HUES6 (cell line): ENCODE measurements around the gene SLC36A3.

Source experiments
- H3K27ac ChIP-seq: 2 replicates; pipeline ENCODE4 v1.7.0; 2013; ENCODE audit warnings: low read depth, mild to moderate bottlenecking, low read length, inconsistent platforms
- H3K27me3 ChIP-seq: 2 replicates; pipeline ENCODE4 v1.6.1; 2013; ENCODE audit warnings: low read length; ENCODE audit not compliant: control insufficient read depth, insufficient read depth
- H3K36me3 ChIP-seq: 2 replicates; pipeline ENCODE4 v1.6.1; 2013; ENCODE audit warnings: low read length; ENCODE audit not compliant: control insufficient read depth, insufficient read depth
- H3K4me1 ChIP-seq: 2 replicates; pipeline ENCODE4 v1.6.1; 2013; ENCODE audit warnings: low read length; ENCODE audit not compliant: control insufficient read depth, insufficient read depth
- H3K4me3 ChIP-seq: 2 replicates; pipeline ENCODE4 v1.5.1; 2013; ENCODE audit warnings: low read depth, low read length
- H3K9ac ChIP-seq: one replicate; pipeline ENCODE4 v1.6.1; 2013; ENCODE audit warnings: mild to moderate bottlenecking, low read length
- H3K9me3 ChIP-seq: 2 replicates; pipeline ENCODE4 v1.6.1; 2013; ENCODE audit warnings: low read depth, low read length; ENCODE audit not compliant: control insufficient read depth, insufficient read depth

Gene SLC36A3

DNA sequence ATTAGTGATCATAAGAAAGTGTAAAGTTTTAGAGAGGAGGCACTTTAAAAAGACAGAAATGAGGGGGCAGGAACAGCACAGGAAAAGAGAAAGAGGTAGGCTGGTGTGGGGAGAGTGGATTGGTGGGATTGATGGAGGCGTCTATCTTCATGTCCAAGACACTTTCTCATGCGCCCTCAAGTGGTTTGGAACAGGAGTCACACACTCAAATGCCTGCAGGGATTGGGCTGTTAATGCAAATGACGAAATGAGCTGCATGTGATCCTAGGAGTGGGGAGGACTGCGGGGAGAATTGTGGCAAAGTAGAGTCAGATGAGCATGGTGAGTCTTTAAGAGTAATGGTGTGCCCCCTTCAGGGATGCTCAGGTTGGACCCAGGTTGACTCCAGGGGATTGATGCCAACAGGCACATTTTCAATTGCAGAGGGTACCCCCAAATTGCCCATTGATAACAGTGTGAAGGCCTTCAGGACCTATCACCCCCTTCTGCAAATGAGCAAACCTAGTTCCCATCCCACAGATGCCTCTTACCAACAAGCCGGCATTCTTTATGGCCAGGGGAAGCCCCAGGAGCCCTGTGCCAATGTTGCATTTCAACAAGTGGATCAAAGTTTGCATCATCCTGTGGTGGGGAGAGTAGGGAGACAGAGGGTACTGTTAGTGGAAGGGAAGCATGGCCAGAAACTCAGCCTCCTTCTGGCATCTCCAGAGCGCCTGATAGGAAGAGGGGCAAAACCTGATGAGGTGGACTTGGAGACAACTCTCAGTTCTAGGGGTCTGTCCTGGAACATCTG lies 5.3 kb downstream of the SLC36A3 start:
- H3K9me3 ChIP-seq, result no peaks in the 10 kb centered on the region
- H3K27me3 ChIP-seq, result no peaks in the 10 kb centered on the region
- H3K9ac ChIP-seq, result no peak overlapping the region
- no peak overlapping the region for H3K27ac ChIP-seq
- H3K4me3 ChIP-seq, result no peak overlapping the region
- H3K4me1 ChIP-seq, result no peaks in the 10 kb centered on the region
- no peaks in the 10 kb centered on the region for H3K36me3 ChIP-seq

DNA sequence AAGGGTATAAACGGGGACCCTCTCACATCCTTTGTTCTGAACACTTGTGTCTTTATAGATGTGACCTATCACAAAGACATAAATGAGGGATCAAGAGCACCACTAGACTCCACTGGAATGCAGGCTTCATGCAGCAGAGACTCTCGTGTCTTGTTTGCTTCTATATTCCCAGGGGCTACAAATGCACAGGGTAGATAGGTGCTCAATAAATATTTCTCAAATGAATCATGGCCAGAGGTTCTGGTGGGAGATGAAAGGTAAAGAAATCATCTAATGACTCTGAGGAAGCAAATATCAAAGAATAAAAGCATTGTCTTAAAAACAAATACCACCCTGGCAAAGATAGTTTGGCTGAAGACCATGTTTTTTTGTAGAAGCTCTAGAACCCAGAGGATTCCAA lies 6.6 kb downstream of the SLC36A3 start:
- no peaks in the 10 kb centered on the region for H3K9me3 ChIP-seq
- no peak overlapping the region for H3K27ac ChIP-seq
- H3K4me1 ChIP-seq, result no peaks in the 10 kb centered on the region
- no peaks in the 10 kb centered on the region for H3K36me3 ChIP-seq
- no peak overlapping the region for H3K4me3 ChIP-seq
- H3K9ac ChIP-seq, result no peak overlapping the region
- no peaks in the 10 kb centered on the region for H3K27me3 ChIP-seq

DNA sequence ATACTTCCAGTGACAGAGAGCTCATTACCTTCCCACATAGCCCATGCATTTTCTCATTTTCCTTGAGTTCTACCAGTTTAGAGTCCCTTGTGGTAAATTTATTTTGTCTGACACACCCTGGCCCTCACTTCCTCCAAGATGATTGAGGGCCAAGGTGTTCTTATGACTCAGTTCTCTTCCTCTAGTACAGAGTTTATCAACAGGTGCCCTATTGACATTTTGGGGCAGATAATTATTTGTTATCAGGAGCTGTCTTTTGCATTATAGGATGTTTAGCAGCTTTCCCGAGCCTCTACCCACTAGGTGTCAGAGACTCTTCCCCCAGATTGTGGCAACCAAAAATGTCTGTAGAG lies 7.1 kb downstream of the SLC36A3 start:
- no peak overlapping the region for H3K9ac ChIP-seq
- H3K27ac ChIP-seq, result no peak overlapping the region
- no peaks in the 10 kb centered on the region for H3K27me3 ChIP-seq
- no peak overlapping the region for H3K4me3 ChIP-seq
- H3K9me3 ChIP-seq, result no peaks in the 10 kb centered on the region
- H3K36me3 ChIP-seq, result no peaks in the 10 kb centered on the region
- no peaks in the 10 kb centered on the region for H3K4me1 ChIP-seq

DNA sequence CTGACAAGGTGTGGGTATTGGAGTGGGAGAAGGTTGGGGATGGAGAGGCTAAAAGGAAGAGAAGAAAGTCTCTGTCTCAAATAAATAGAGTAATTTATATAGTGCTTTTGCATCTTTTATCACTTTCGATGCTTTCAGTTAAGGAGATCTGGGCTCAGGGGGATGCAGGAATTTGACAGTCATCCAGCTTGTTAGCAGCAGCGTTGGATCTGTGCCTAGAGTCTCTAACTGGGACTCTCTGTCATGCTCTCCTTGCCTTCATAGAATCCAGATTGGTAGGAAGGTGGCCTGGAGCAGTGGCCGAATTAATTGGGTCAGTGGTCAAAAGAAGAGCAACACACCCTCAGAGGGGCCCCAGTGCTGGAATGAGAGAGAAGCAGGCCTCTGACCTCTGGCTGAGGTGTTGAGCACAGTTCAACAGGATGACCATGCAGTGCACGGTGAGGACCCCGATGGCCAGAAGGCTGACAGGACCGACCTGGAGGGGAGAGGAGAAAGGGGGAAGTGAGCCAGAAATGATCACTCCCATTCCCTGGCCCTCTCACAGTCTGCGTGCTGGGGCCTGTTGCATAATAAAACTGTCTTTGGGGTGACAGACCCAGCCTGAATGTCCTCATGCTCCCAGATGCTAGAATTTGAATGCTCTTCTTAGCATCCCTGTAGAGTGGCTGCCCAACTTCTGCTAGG lies 7.6 kb downstream of the SLC36A3 start:
- H3K4me1 ChIP-seq, result no peaks in the 10 kb centered on the region
- no peaks in the 10 kb centered on the region for H3K27me3 ChIP-seq
- H3K27ac ChIP-seq, result no peak overlapping the region
- no peak overlapping the region for H3K9ac ChIP-seq
- no peaks in the 10 kb centered on the region for H3K9me3 ChIP-seq
- no peaks in the 10 kb centered on the region for H3K36me3 ChIP-seq
- no peak overlapping the region for H3K4me3 ChIP-seq

DNA sequence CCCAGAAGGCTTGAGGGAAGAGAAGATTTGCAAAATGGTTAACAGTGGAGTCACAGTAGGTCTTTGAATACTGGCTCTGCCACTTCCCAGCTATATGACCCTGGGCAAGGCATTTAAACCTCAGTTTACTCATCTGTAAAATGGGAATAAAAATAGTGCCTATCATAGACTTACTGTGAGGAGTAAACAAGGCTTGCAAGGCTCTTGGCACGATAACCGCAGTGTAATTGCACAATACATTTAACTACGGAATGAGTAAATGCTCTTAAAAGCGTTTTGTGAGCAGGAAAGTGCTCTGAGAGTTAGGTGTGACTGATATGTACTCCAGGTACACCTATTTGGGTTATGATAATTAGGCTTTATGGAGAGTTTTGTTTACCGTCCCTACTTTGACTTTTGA lies 8.4 kb downstream of the SLC36A3 start:
- Histone ChIP-seq H3K4me3 (no peak overlapping the region), H3K9me3 (no peaks in the 10 kb centered on the region), H3K27me3 (no peaks in the 10 kb centered on the region), H3K9ac (no peak overlapping the region), H3K36me3 (no peaks in the 10 kb centered on the region), H3K4me1 (no peaks in the 10 kb centered on the region), H3K27ac (no peak overlapping the region)

DNA sequence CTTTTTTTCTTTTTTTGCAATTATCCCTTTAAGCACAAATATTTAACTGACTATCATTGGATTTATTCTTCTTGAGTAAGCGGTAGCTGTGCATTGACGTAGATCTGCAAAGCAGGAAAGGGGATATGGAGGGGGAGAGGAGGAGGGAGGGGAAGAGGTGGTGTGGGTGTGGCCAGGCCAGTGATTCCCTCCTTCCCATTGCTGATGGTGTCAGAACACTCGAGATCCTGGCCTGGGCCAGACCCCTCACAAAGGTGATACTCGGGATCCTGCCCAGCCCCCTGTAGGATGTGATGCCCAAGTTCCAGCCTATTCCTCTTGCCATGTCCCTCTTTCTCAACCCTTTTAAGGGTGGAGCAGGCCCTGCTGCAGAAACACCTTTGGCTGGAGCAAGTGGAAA lies 9.9 kb downstream of the SLC36A3 start:
- no peaks in the 10 kb centered on the region for H3K36me3 ChIP-seq
- H3K9me3 ChIP-seq, result no peaks in the 10 kb centered on the region
- no peaks in the 10 kb centered on the region for H3K27me3 ChIP-seq
- H3K9ac ChIP-seq, result no peak overlapping the region
- H3K4me3 ChIP-seq, result no peak overlapping the region
- H3K27ac ChIP-seq, result no peak overlapping the region
- no peaks in the 10 kb centered on the region for H3K4me1 ChIP-seq

DNA sequence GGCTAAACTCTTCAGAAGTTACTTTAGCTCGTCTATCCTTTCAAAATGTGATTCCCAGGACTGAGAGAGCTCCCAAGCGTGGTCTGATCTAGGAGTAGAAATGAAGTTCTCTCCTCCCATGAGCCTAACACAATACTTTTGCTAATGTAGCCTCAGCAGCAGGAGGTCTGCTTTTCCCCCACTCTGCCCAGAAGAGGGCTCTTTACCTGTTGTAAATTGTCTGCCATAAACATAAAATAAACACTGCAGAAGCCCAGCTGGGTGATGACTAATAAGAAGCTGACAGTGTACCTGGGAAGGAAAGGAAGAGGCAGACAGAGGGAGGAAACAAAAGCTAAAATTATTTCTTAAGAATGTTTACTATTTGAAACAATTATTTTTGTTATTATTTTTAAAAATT lies 15.4 kb downstream of the SLC36A3 start:
- no peak overlapping the region for H3K4me3 ChIP-seq
- H3K27ac ChIP-seq, result no peak overlapping the region
- no peak overlapping the region for H3K9ac ChIP-seq
- H3K36me3 ChIP-seq, result no peaks in the 10 kb centered on the region
- H3K4me1 ChIP-seq, result peaks cover 7% of the 10 kb centered on the region
- no peaks in the 10 kb centered on the region for H3K9me3 ChIP-seq
- no peaks in the 10 kb centered on the region for H3K27me3 ChIP-seq

DNA sequence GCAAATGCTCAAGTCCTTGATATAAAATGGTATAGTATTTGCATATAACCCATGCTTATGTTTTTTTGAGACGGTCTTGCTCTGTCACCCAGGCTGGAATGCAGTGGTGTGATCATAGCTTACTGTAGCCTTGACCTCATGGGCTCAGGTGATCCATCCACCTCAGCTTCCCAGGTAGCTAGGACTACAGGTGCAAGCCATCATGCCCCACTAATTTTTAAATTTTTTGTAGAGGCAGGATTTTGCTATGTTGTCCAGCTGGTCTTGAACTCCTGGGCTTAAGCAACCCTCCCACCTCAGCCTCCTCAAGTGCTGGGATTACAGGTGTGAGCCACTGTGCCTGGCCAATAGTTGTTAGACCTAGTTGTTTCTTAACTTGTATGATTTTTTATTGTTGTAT lies 17.3 kb downstream of the SLC36A3 start:
- H3K4me3 ChIP-seq, result no peak overlapping the region

DNA sequence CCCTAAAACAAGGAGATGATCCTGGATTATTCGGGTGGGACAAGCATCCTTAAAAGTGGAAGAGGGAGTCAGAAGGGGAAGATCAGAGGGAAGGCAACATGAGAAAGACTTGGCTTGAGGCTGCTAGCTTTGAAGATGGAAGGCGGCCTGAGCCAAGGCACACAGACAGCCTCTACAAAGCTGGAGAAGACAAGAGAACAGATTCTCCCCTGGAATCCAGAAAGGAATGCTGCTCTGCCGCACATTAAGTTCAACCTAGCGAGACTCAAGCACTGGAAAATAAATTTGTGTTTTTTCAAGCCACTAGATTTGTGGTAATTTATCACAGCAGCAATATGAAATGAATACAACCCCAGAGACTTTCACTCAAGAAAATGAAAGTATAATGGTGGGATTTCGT lies 17.9 kb downstream of the SLC36A3 start:
- Histone ChIP-seq H3K27ac (no peak overlapping the region), H3K4me1 (peaks cover 7% of the 10 kb centered on the region), H3K9me3 (no peaks in the 10 kb centered on the region), H3K9ac (no peak overlapping the region), H3K4me3 (no peak overlapping the region), H3K27me3 (no peaks in the 10 kb centered on the region), H3K36me3 (no peaks in the 10 kb centered on the region)

More for the DNA sequence above, 17.3 kb downstream of the SLC36A3 start:
- no peaks in the 10 kb centered on the region for H3K36me3 ChIP-seq
- H3K9me3 ChIP-seq, result no peaks in the 10 kb centered on the region
- no peak overlapping the region for H3K9ac ChIP-seq
- no peaks in the 10 kb centered on the region for H3K27me3 ChIP-seq
- no peak overlapping the region for H3K27ac ChIP-seq
- H3K4me1 ChIP-seq, result peaks cover 7% of the 10 kb centered on the region

DNA sequence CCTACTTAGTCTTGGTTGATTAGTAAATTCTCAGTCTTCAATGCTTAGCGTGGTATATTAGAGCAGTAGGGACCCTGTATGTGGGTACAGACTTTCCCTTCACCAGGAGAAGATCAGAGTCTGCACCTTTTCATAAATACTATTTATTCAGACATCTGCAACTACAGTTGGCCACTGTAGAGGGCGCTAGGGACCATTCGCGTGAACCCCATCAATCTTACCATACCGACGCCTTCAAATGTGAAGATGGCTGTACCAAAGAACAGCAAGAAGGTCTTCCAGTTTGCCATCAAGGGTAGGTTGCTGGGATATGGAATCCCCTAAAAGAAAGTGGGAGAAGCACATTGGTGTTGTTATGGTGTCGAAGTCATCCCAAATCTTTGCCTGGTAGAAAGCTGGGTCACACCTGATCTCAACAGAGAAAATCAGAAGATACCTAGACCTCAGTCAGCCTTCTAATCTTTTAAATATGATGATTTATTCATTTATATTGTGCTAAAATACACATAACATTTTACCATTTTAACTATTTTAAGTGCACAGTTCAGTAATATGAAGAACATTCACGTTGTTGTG lies 19.1 kb downstream of the SLC36A3 start:
- Histone ChIP-seq H3K9me3 (no peaks in the 10 kb centered on the region), H3K4me1 (peaks cover 7% of the 10 kb centered on the region), H3K36me3 (no peaks in the 10 kb centered on the region), H3K4me3 (no peak overlapping the region), H3K27me3 (no peaks in the 10 kb centered on the region), H3K27ac (no peak overlapping the region), H3K9ac (no peak overlapping the region)

DNA sequence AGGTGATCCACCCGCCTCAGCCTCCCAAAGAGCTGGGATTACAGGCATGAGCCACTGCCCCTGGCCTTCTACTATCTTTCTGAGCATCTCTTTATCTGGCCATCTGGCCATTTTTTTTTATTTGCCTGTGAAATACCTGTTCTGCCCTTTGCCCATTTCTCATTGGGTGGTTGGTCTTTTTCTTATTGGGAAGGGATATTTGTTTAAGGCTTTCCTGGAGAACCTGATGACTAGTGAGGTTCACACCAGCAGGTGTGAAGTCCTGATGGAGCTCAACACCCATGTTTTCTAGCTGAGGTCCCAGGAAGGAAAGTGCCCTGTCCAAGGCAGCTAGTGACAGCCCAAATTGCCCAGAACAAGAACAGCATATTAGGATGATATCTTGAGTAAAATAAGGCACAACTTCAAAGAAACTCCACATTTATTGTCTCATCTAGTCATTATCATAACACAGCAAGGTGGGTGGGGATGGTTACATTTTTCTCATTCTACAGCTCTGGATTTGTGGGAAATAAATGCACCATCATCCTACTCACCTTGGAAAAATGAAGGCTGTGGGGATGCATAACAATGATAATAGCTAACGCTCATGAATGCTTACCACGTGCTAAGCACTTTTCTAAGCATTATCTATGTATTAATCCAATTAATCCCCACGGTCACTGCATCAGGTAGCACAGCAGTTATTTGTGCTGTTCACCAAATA lies 20.3 kb downstream of the SLC36A3 start:
- Histone ChIP-seq H3K36me3 (no peaks in the 10 kb centered on the region), H3K27ac (no peak overlapping the region), H3K9me3 (no peaks in the 10 kb centered on the region)

More for the DNA sequence above, 20.3 kb downstream of the SLC36A3 start:
- no peak overlapping the region for H3K4me3 ChIP-seq
- peaks cover 6% of the 10 kb centered on the region for H3K4me1 ChIP-seq
- H3K27me3 ChIP-seq, result no peaks in the 10 kb centered on the region
- H3K9ac ChIP-seq, result no peak overlapping the region
